Measurements from ENCODE around the gene ADGRV1. TPM values are rescaled to one million over a fixed set of nuclear protein-coding genes. Genes with fewer than 3 reads are reported as not detected.

ADGRV1 gene
- total and polyA plus RNA-seq, 12 donors = 0.03 to 1.4 (median 0.44) TPM; not detected in 6

DNA sequence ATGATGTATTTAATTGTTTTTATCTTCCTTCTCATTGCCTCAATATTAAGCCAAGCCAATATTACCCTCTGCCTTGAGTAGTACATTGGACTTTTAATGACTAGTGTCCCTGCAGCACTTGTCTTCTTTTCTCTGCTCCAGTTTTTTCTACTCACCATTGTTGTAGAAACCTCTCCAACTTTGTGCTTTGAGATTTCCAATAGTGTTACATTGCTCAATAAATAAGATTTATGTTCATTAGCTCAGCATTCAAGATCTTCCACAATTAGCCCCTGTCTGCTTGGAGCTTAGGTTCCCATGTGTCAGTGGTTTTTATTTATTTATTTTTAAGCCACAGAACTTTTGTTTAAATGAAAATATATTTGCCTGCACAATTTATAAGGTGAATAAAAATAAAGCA, 145.3 kb downstream of the ADGRV1 start:
- Histone ChIP-seq H3K27me3 (peaks cover 0 to 32% (median 0%) of the 10 kb centered on the region in 7 donors), H3K9me3 (no peaks in the 10 kb centered on the region), H3K4me3 (no peak overlapping the region), H3K27ac (no peak overlapping the region), H3K4me1 (no peaks in the 10 kb centered on the region), H3K36me3 (no peaks in the 10 kb centered on the region)
- DNase-seq = no peak
- intact Hi-C loops (cut with DNase I) = no loop called here
- ATAC-seq = no peak
- TF ChIP-seq, protein P1, sequence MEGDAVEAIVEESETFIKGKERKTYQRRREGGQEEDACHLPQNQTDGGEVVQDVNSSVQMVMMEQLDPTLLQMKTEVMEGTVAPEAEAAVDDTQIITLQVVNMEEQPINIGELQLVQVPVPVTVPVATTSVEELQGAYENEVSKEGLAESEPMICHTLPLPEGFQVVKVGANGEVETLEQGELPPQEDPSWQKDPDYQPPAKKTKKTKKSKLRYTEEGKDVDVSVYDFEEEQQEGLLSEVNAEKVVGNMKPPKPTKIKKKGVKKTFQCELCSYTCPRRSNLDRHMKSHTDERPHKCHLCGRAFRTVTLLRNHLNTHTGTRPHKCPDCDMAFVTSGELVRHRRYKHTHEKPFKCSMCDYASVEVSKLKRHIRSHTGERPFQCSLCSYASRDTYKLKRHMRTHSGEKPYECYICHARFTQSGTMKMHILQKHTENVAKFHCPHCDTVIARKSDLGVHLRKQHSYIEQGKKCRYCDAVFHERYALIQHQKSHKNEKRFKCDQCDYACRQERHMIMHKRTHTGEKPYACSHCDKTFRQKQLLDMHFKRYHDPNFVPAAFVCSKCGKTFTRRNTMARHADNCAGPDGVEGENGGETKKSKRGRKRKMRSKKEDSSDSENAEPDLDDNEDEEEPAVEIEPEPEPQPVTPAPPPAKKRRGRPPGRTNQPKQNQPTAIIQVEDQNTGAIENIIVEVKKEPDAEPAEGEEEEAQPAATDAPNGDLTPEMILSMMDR (IDR thresholded peaks at IDR 0.05) = no peak

DNA sequence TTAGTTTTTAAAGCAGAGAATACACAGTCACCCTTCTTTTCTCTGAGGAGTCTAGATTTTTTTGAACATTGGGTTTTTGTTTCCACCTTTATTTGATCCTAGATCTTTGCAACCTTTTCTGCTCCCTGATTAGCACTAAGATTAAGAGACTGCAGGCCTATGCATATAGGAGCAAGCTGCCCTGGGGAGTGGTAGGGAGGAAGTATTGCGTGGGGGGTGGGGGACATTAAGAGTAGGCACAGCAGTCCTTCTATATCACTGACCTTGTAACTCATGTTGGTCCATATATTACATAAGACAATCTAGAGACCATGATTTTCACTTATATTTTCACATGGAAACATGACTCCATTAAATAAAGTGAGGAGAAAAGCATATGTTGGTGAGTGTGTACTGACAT, 149.1 kb downstream of the ADGRV1 start:
- WGBS, 2 donors = 82 to 94% methylated on average over 1 of the region's 1 CpG
- Histone ChIP-seq H3K36me3 (no peaks in the 10 kb centered on the region), H3K27me3 (peaks cover 0 to 32% (median 0%) of the 10 kb centered on the region in 7 donors), H3K27ac (no peak overlapping the region), H3K4me3 (no peak overlapping the region), H3K9me3 (no peaks in the 10 kb centered on the region), H3K4me1 (no peaks in the 10 kb centered on the region)
- intact Hi-C loops (cut with DNase I) = no loop called here
- DNase-seq (no peak), ATAC-seq (no peak)
- TF ChIP-seq, protein P1 (IDR thresholded peaks at IDR 0.05) = no peak

DNA sequence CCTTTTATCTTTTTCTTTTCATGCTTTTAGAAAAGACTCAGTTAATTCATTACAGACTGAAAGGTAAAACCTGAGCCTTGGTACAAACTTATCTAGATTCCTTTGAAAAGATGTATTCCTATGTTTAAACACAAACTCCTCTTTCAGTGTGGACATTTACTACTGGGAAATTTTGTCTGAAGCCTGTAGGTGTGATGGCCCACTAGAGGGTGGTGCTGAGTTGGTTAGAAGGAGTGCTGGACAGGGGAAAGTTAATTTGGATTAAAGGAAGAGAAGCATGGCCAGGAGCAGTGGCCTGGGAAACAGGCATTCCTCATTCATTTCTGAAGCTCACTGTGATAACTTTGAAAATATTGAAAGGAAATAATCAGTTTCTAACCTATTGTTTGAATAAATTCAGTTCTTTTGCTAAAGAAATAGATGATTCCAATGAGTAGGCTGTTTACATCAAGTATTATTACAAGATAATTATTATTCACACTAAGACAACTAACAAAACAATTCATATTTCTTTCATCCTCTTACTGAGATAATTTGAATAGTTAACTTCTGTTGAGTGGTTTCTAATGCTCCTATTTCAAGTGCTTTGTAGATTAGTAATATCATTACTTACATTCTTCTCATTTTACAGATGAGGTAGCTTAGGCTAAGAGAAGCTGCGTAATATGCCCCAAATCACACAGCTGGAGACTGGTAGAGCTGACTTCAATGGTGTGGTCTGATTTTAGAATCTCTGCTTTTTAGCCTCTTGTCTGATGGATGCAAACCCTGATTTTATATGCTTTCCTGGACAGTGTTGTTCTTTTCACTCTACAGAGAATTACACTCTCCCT, 150.9 kb downstream of the ADGRV1 start:
- TF ChIP-seq, protein P1 (IDR thresholded peaks at IDR 0.05) = peak in 8 of 9 donors; percentile 16 to 71 (median 59)
- intact Hi-C loops (cut with DNase I) = loop anchor here in 1 of 10 donors (5.0 kb wide), 1 partner anchor 73 kb away; no protein-coding TSS in a partner anchor

DNA sequence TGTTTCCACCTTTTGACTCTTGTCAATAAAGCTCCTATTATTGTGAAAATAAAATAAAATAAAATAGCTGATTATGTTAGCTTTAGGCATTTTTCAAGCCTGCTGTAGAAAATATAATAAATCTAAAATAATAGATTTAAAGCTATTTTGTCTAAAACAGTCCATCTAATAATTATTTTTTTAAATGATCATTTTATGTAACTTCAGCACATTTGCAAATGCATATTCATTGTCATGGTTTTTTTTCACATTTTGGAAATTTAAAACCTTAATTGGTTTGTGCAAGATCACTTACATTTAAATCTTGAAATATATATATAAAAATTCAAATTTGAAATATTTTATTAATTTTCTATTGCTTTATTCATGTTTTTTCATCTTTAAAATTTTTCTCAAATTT, 159.8 kb downstream of the ADGRV1 start:
- no peak for ATAC-seq
- Histone ChIP-seq H3K27me3 (no peaks in the 10 kb centered on the region), H3K27ac (no peak overlapping the region), H3K9me3 (no peaks in the 10 kb centered on the region), H3K4me1 (no peaks in the 10 kb centered on the region), H3K4me3 (no peak overlapping the region), H3K36me3 (no peaks in the 10 kb centered on the region)
- intact Hi-C loops (cut with DNase I) = no loop called here
- TF ChIP-seq, protein P1 (IDR thresholded peaks at IDR 0.05) = no peak
- DNase-seq = no peak

More for the DNA sequence above, 150.9 kb downstream of the ADGRV1 start:
- no peaks in the 10 kb centered on the region for H3K4me1 ChIP-seq
- peak in 1 of 2 donors; percentile 10 for DNase-seq
- no peaks in the 10 kb centered on the region for H3K36me3 ChIP-seq
- no peak overlapping the region for H3K4me3 ChIP-seq
- no peak overlapping the region for H3K27ac ChIP-seq
- ATAC-seq = no peak
- H3K9me3 ChIP-seq = no peaks in the 10 kb centered on the region
- H3K27me3 ChIP-seq = peaks cover 0 to 18% (median 0%) of the 10 kb centered on the region in 7 donors
- 94% methylated on average over 1 of the region's 1 CpG for WGBS, 2 donors

Measured in heart right ventricle (tissue), 16 donors.